Measurements from ENCODE around the gene CEP78.

CEP78 gene

DNA sequence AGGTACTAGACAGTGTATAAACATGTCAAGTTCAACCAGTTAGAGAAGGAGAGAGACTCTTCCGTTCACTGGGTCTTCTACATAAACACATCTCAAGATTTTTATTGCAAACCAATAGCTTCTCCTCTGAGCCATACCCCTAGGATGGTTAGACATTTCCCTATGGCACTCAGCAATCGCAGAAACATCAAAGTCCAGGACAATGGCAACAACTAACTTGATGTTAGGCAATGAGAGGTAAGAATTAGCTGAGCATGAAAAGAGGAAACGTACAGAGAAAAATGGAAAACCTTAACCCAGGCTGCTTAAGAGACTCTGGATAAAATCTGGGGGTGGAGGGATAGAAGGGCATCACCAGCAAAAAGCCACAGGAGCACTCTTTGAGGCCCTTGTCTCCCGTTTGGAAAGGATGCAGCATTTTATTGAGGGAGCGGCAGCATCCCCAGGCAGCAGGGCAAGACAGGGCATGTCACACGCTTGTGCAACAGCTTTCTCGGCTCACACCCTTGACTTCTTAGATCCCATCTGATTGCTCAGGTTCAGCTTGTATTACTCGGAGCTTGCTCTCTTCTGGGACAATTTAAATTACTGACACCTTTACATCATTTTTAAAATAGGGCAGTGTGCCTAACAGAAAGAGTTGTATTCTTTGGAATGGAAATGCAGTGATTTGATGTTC lies 52.5 kb downstream of the CEP78 start:
- no peak for DNase-seq

DNA sequence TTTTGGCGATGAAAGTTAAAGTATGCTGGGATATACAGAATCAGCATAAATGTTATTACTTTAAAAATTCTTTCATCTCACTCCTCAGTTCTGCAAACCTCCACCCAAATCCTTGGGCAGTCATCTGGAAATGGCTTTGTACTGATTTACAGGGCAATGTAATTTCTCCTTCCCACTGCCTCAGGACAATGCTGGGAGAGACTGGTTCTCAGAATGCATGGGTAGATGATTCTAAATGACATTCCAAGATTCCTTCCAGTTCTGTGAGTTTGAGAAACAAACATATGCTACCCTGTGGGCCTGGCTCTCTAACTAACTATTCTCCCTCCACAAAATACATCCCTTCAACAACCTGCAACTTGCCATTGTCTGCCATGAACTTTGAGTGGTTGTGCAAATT lies 53.6 kb downstream of the CEP78 start:
- no peak for DNase-seq

DNA sequence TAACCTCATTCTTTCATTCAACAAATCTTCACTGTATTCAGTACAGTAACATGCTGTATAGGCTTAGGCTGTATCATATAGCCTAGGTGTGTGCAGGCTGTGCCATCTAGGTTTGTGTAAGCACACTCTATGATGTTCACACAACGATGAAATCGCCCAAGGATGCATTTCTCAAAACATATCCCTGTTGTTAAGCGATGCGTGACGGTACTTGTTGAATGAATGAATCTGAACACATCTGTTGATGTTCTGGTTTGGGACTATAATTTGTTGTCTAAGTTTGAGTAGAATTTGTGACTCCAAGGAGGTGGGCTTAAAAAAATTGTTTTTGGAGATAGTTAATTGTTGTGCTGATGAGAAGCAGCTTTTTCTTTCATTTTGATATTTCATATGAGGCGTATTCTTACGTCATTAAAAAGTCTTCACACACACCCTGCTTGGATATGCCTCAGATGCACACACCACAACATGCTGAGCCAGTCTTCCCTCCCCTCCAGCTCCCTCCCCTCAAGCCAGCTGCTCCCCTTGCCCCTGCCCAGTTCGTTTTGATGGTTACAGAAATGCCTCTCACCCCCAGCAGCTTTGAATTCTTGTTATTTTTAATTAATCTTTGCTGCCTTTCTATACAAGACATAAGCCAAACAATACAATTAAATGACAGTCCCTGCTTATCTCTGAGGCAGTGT lies 55.5 kb downstream of the CEP78 start:
- DNase-seq = no peak

DNA sequence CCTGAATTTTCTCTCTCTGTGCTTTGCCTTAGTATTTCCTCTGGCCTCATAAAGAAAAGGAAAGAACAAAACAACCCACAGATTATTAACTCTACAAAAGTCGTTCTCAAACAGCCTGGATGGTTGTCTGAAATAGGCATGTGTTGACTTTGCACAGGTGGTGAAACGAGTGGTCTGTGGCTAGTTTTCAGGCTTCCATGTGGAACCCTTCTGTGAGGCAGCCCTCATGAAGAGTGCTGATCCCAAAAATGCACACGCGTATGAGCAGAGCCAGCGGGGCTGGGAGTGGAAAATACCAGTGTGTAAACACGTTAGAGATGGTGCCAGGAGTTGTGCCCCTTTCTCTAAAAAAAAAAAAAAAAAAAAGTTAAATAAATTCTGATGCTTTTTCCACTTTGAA lies 56.2 kb downstream of the CEP78 start:
- DNase-seq = no peak

DNA sequence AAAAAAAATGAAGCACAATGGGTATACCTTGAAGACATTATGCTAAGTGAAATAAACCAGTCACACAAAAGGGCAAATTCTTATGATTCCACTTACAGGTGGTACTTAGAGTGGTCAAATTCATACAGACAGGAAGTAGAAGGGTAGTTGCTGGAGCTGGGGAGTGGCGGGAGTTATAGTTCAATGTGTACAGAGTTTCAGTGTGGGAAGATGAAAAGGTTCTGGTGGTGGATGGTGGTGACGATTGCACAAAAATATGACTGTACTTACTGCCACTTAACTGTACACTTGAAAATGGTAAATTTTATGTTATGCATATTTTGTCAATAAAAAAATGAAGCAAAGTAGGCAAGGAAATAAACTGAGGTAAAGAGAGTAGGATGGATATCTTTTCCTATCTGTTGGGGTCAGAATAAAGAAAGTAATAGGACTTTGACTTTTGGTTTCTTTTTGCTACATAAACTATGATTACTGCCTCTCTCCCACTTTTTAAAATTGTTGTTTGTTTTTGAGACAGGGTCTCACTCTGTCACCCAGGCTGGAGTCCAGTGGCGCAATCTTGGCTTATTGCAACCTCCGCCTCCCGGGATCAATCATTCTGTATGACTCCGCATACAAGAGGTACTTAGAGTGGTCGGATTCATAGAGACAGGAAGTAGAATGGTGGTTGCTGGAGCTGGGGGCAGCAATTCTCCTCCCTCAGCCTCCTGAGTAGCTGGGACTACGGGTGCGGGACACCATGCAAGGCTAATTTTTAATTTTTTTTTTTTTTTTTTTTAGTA lies 57.0 kb downstream of the CEP78 start:
- no peak for DNase-seq

DNA sequence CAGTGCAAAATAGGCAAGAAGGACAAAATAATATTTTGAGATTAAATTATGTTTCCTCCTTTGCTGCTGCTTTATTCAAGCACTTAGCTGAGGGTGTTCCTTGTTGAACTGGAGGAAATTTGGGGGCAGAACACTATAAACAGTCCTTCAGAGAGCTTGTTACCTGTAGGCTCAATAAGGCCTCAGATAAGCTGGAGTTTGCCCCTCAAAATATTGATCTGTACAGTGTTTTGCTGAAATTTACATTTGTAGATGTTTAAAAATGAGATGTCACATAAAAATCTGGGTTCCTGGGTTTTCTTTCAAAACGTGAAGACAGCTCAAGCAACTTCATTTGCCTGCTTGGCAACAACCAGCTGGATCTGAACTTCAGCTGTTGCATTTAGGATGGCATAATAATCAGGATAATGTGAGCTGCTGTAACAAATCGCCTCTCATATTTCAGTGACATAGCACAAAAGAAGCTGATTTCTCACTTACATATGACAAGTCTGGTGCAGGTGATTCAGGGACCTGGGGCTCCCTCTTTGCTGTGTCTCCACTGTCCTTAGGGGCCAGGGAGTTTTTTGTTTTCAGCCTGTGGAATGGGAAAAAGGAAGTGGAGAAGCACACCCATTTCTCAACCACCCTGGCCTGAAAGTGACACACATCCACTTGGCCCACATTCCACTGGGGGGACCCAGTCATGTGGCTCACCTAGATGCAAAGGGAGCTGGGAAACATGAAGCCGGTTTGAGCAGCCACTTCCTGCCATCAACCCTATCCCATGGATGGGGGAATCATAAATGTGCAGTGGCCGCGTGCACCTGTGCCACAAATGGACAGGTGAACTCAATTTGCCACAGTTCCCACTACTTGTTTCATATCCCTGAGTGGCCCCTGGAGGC lies 58.7 kb downstream of the CEP78 start:
- no peak for DNase-seq

DNA sequence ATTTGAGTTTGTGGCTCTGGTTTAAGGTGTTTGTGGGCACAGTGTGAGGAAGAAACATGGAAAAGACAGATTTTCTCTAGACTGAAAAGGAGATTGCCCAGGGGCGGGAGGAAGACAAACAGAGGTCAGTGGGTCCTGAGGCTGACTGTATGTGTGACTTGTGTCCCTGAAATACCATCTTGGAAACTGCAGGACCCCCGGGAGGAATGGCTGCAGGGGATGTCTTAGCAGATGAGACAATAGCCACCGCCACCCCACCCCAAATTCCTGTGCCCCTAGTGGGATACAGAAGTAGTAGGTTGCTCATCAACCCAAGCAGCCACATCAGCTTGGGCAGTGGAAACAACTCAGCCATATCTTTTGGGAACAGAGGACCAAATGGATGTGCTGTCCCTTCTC lies 59.3 kb downstream of the CEP78 start:
- no peak for DNase-seq

DNA sequence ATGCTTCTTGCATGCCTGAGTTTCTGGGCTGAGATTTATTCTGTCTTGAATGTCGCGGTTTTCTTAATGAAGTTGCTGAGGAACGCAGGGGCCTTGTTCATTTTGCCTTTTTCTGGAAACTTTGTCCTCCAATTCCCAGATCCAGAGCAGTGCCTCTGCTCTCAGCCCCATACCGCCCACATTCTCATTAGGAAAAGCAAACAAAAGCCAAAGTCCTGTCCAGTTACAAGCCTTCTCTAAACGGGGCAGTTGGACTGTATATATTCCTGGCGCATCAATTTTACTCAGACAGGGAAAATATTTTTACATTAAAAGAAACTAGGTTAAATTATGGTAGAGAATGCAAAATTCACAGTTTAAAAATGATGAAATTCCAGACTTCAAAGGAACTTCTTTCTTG lies 59.9 kb downstream of the CEP78 start:
- DNase-seq = no peak

DNA sequence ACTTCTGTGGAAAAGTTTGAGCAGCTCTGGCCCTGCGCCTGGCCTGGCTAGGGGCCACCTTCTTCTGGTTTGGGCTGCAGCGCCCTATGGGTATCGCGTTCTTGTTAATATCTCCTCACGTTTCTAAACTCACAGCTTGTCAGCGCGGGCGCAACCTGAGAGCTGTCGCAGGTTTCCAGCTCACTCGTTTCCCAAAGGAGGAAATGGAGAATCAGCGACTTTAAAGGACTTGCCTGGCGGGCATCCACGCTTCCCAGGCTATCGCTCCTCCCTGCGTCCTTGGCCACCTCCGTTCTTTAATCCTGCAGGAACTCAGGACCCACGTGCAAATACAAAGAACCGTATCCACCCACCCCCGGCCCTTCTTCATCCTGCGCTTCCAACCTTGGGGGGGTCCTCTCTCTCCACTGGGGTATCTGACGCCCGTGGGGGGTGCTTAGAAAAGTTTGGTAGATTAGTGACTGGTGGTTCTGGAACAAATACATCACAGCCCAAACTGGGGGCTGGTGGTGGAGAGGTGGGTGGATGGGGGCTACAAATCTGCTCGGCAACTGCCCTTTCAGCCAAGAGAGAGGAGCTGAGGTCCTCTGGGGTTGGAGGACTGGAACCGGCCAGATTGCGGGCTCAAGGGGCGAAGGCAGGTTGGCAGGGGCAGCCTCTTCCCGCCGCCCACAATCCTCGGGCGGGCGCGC lies 60.5 kb downstream of the CEP78 start:
- DNase-seq = peak; percentile 59

DNA sequence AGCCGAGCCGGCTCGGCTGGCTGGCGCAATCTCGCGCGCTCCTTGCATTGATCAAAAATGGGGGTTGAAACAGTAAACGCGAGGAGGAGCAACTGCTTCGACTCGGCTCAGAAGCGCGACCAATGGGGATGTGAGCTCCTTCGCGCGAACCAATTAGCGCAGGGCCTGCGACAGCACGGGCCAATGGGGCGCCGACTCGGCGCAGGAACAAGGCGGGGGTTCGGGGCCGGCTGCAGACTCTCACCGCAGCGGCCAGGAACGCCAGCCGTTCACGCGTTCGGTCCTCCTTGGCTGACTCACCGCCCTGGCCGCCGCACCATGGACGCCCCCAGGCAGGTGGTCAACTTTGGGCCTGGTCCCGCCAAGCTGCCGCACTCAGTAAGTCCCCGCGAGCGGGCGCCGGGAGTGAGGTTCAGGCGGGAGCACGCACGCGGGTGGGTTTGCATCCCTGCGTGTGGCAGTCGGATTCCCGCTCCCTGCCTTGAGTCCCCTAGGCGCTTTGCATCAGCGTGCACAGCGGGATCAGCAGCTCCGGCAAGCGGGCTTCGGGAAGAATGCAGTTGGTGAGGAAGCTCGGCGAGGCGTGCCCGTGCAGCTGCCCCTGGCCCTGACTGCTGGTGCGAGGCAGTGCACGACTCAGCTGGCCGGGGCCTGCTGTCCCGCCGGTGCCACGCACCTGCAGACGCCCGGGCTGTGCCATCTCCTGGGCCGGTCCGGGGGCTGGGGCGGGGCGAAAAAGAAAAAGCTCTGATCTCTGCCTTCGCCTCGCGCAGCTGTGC lies 61.2 kb downstream of the CEP78 start, which contains the start of gene PSAT1:
Gene PSAT1 (plus strand): TSS at position 233 of the 779 bp plus-strand sequence. CDS start 86 bp downstream, at position 319.
- DNase-seq = peak; percentile 99

DNA sequence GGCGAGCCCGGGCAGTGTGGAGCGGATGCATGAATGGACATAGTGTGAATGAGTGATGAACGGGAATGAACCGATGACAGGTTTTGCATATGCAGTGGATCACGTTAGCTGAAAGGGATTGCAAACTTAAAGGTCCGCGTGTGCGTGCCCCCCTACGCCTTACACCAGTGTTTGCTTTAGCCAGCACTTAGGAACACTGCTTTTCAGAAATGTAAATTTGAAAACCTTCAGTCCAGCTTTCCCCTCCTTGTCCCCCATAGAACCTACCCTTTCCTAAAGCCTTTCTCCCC lies 61.7 kb downstream of the CEP78 start:
- DNase-seq = no peak

DNA sequence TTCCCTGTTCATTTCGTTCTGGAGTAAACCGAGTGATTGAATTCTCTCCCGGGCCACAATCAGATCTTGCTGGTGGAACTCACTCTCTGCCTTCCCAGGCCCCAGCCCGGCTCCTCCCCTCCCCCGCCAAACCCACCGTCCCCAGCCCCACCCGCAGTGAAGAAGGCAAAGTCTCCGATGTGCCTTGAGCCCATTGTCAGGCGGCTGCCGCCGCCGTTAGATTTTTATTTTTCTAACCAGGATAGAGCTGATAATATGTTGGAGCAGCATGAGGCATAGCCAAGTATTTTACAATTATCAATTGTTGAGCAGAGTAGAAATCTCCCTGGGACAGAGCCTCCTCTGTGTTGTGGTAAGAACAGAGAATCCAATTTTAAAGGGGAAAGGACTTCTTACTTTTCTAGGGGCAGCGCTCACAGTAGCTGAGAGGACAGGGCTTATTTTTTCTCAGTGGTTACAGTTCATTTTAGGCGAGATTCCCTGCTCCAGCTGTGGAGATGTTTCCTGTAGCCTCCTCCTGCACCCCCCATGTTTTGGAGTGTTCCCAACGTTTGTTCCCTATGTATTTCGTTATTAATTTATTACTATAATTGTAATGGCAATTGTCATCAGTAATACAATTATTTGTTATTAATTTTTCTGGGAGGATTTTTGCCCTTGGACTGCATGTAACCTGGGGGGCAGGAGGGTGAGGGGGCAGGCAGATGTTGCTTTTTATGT lies 62.3 kb downstream of the CEP78 start:
- DNase-seq = no peak

DNA sequence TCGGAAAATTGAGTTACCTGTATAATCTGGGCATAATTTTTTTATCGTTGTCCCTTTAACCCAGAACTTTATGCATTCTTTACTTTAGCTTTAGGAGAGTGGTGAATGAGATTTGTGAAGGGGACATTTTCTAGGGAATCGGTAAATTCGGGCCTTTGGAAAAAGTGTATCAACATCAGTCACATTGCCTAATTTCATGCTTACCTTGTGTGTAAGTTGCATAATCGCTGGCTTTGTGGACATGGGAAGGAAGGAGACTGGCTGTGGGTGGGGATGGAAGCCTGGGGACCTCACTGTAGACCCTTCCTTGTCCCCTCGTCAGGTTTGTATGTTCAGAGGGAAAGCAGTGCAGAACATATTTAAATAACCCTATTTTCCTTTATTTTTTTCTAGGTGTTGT lies 64.3 kb downstream of the CEP78 start:
- DNase-seq = no peak

DNA sequence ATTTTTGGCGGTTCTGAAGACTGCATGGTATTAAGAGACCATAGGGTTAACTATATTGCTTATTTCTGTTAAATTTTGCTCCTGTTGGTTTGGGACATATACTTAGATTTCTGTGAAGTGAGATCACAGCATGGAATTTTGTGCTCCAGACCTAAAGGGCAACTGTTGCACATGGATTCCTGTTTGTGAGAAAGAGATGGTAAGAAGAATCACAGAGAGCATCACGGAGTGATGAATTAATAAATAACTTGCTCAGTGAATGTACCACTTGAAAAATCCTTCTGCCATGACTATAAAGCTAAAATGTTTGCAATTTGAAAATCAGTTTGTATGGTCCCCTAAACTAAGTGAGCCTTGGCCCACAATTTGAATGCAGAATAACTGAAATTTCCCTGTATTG lies 65.6 kb downstream of the CEP78 start:
- no peak for DNase-seq

DNA sequence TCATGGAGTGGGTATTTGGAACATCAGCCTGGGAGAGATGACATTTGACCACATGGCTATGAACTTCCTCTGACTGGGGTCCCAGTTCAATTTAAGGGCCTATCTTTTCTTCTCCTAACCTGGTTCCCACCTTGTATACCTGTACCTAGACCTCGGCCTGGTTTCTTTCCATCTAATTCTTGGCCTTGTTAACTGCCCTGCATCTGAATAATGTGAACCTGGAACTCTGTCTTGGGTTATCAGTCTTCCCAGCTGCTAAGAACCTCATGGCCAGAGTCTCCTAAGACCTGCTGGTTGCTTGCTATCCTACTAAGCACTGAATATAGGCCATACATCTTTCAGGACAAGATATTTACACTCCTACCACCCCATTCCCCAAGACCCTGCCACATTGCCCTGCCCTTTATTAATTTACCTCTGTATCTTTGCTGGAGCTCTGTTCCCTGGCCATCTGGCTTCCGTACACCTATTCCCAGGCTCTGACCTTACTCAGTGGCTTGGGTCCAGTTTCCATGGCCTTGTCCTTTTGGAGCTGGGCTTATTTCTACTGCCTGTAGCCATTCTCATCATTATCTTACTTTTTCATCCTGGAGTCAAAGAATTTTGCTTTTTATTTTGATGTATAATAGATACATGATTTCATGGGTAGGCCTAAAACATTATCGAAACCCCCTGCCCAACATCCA lies 67.6 kb downstream of the CEP78 start:
- DNase-seq = no peak

DNA sequence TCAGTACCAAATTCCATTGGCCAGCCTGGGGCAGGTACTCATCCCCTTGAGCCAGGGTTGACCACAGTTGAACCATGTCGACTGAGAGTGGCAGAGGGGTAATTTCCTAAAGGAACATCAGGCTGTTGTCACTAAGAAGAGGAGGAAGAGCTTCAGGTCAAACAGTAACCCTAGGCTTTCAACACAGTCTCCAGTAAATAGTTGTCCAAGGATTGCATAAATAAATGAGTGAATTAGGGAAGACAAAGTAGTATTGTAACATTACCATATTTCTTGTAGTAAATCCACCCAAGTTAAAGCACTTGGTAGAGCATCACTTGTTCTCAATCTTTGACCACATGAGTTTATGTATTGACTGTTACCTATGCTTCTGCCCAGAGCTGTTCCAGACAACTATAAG lies 68.5 kb downstream of the CEP78 start:
- DNase-seq = no peak

DNA sequence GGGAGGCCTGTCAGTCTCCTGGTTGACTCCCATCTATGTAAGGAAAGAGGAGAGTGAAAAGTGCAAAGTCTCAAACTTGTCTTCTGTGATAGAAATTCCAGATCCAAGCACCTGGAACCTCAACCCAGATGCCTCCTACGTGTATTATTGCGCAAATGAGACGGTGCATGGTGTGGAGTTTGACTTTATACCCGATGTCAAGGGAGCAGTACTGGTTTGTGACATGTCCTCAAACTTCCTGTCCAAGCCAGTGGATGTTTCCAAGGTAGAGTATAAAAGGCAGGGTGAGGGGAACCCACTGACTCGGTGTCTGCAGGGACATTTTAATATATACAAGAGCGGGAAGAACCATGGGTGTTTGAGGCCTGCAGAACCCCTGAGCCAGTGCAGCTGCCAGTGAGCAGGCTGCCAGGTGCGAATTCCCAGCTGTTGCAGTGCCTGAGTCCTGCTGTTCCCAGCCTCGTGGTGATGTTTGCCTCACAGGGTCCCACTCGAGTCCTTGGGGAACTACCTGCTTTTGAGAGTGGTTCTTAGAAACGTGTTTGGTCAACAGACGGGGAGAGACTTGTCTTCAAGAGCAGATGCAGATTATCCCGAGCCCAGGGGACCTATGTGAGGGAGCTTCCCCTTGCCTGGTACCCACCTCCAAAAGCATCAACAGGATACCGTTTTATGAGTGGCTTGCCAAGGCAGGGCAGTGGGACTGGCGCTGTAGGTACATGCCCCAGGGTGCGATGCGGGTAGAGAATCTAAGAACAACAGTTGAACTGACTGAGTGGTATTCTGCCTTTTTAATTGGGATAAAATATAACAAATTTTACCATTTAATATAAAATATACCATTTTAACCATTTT lies 70.6 kb downstream of the CEP78 start:
- DNase-seq = no peak

DNA sequence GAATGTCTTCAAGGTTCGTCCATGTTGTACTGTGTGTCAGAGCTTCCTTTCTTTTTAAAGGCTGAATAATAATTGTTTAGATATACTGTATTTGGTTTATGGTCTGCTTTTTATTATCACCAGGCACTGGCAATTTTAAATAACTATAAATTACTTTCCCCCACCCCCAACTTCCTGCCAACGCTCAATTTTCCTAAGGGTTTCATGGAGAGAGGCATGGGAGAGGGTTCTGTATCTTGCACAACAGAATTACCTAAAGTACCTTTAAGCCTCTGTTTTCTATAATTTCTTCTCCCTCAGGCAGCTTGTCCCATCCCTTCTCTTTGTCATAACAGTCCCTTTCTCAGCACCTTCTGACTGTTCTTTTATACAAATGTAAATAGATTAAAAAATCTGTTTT lies 71.5 kb downstream of the CEP78 start:
- DNase-seq = no peak

DNA sequence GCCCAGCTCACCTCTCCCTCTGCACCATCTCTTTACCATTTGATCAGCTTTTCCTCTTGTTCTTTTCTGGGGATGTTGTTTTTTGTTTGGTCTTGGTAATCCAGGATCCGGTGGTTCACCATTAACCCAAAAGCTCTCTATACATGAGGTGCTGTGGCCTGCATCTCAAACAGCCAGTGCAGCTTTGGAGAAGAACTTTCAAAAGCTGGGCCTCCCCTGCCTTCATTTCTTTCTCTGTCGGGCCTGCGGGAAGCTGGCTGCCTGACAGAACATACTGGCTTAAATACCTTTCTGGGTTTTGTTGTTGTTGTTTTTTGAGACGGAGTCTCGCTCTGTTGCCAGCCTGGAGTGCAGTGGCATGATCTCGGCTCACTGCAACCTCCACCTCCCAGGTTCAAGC lies 73.2 kb downstream of the CEP78 start:
- DNase-seq = no peak

Data from fibroblast of skin of right quadriceps (primary cell).